A549 (cell line): ENCODE results near the gene TMEM151A. TPM values are rescaled to one million over a fixed set of nuclear protein-coding genes. Genes with fewer than 3 reads are reported as not detected.
A peak's percentile ranks its signal among the peaks of the same experiment; 100 is the strongest.

Experiments
- ATAC-seq, 2 experiments: fragments of 200-7000 bp in 1 of 2; fragments of >200 bp in 1 of 2; cut with Nextera tagmentation in 1 of 2; cut with Tn5 transposase in 1 of 2; 3 replicates each; pipeline versions ENCODE4 v1.8.0 to v1.9.1; 2018 to 2020; ENCODE audit warnings: mild to moderate bottlenecking in 1 of 2, moderate library complexity in 1 of 2
- CTCF ChIA-PET: fragments of 300-600 bp; sonication (Branson Sonifier 250); formaldehyde crosslinking; extraction: SDS; loops from one replicate; lab custom pipeline; 2021; ENCODE audit warnings: antibody characterized with exemption, inconsistent platforms; lab: Yijun Ruan, JAX
- POLR2A ChIA-PET: fragments of 350-600 bp; formaldehyde crosslinking; extraction: SDS; loops from one replicate; lab custom pipeline; 2021; ENCODE audit warnings: antibody characterized with exemption, inconsistent platforms; lab: Yijun Ruan, JAX
- DNase-seq, 2 experiments: peaks; one replicate each; pipeline versions ENCODE4 v3.0.0 to v3.0.0-alpha.2; 2011 to 2016; ENCODE audit warnings: low read depth in 1 of 2, low spot score in 1 of 2
- FAIRE-seq: peaks from 2 replicates; lab custom pipeline; 2011; peaks lifted over from hg19 to GRCh38; lab: Jason Lieb, UNC
- H3K27ac ChIP-seq, 2 experiments: fragments of >200 bp; sonication (Bioruptor Twin); formaldehyde crosslinking; 3 replicates each; pipeline ENCODE4 v1.5.1; 2016 to 2017
- H3K4me1 ChIP-seq: fragments of >200 bp; sonication (Bioruptor Twin); formaldehyde crosslinking; 3 replicates; pipeline ENCODE4 v1.6.1; 2016
- H3K4me2 ChIP-seq: fragments of >200 bp; sonication (Bioruptor Twin); formaldehyde crosslinking; 3 replicates; pipeline ENCODE4 v1.6.1; 2016
- H3K4me3 ChIP-seq: fragments of >200 bp; sonication (Bioruptor Twin); formaldehyde crosslinking; 3 replicates; pipeline ENCODE4 v1.5.1; 2016
- H3K9me3 ChIP-seq: fragments of >200 bp; sonication (Bioruptor Twin); formaldehyde crosslinking; 3 replicates; pipeline ENCODE4 v1.6.1; 2016
- BHLHE40 ChIP-seq: IDR thresholded peaks from 2 replicates; pipeline ENCODE4 v1.6.1; 2012; ENCODE audit warnings: low read depth, low read length, inconsistent platforms
- CBX2 ChIP-seq: fragments of 200-600 bp; sonication (generic); IDR thresholded peaks from 2 replicates; pipeline ENCODE4 v1.6.1; 2016; ENCODE audit warnings: low read depth, mild to moderate bottlenecking, borderline replicate concordance
- CEBPB ChIP-seq, 2 experiments: fragments of >200 bp in 1 of 2; sonication (Bioruptor Twin) in 1 of 2; formaldehyde crosslinking in 1 of 2; IDR thresholded peaks; 2 replicates each; pipeline ENCODE4 v1.6.1; 2012 to 2016
- CHD2 ChIP-seq: fragments of 150-350 bp; IDR thresholded peaks from 2 replicates; pipeline ENCODE4 v1.6.1; 2014; ENCODE audit warnings: low read length; ENCODE audit not compliant: partially characterized antibody
- EHF ChIP-seq: fragments of 250-450 bp; sonication (Bioruptor Pico); IDR thresholded peaks from 2 replicates; pipeline ENCODE4 v1.5.0; 2020; ENCODE audit warnings: mild to moderate bottlenecking
- EHMT2 ChIP-seq: fragments of 200-600 bp; sonication (generic); IDR thresholded peaks from 2 replicates; pipeline ENCODE4 v1.6.1; 2016; ENCODE audit warnings: antibody characterized with exemption, low read depth, mild to moderate bottlenecking, moderate library complexity
- ELK1 ChIP-seq: fragments of 150-350 bp; IDR thresholded peaks from 2 replicates; pipeline ENCODE4 v1.6.1; 2014; ENCODE audit warnings: low read depth, mild to moderate bottlenecking, low read length
- EP300 ChIP-seq, 2 experiments: fragments of >200 bp; sonication (Bioruptor Twin); formaldehyde crosslinking; IDR thresholded peaks; 2 replicates in 1 of 2; 3 replicates in 1 of 2; pipeline ENCODE4 v1.6.1; 2016 to 2017
- ESRRA ChIP-seq: fragments of 150-350 bp; IDR thresholded peaks from 2 replicates; pipeline ENCODE4 v1.6.1; 2014; ENCODE audit warnings: mild to moderate bottlenecking, low read length, borderline replicate concordance
- FOSB ChIP-seq: fragments of 250-450 bp; sonication (Bioruptor Pico); IDR thresholded peaks from 2 replicates; pipeline ENCODE4 v1.5.0; 2020; ENCODE audit warnings: mild to moderate bottlenecking, moderate library complexity
- FOSL2 ChIP-seq, 2 experiments: fragments of 450-650 bp in 1 of 2; fragments of >200 bp in 1 of 2; sonication (Bioruptor Twin) in 1 of 2; formaldehyde crosslinking; IDR thresholded peaks; 2 replicates each; pipeline versions ENCODE4 v1.5.0 to v1.6.1; 2016 to 2020; ENCODE audit warnings: mild to moderate bottlenecking in 1 of 2, moderate library complexity in 1 of 2
- GATA3 ChIP-seq: IDR thresholded peaks from 2 replicates; pipeline ENCODE4 v1.6.1; 2012; ENCODE audit warnings: borderline replicate concordance
- HMGXB4 ChIP-seq: fragments of 250-450 bp; sonication (Bioruptor Pico); IDR thresholded peaks from 2 replicates; pipeline ENCODE4 v1.5.0; 2021; ENCODE audit warnings: mild to moderate bottlenecking, moderate library complexity, borderline replicate concordance
- HOXB13 ChIP-seq: fragments of 250-450 bp; sonication (Bioruptor Pico); IDR thresholded peaks from 2 replicates; pipeline ENCODE4 v1.5.0; 2020; ENCODE audit warnings: low read depth, mild to moderate bottlenecking, moderate library complexity
- HOXB5 ChIP-seq: fragments of 250-450 bp; sonication (Bioruptor Pico); IDR thresholded peaks from 2 replicates; pipeline ENCODE4 v1.5.0; 2020; ENCODE audit warnings: mild to moderate bottlenecking, moderate library complexity
- JUN ChIP-seq, 2 experiments: fragments of >200 bp; sonication (Bioruptor Twin); formaldehyde crosslinking; IDR thresholded peaks; 2 replicates in 1 of 2; 3 replicates in 1 of 2; pipeline ENCODE4 v1.6.1; 2016 to 2017
- JUNB ChIP-seq: fragments of >200 bp; sonication (Bioruptor Twin); formaldehyde crosslinking; IDR thresholded peaks from 2 replicates; pipeline ENCODE4 v1.6.1; 2016
- KDM1A ChIP-seq: fragments of 200-600 bp; sonication (generic); IDR thresholded peaks from 2 replicates; pipeline ENCODE4 v1.6.1; 2016; ENCODE audit warnings: low read depth, mild to moderate bottlenecking
- KDM5A ChIP-seq: fragments of 200-600 bp; sonication (generic); IDR thresholded peaks from 2 replicates; pipeline ENCODE4 v1.6.1; 2016; ENCODE audit warnings: antibody characterized with exemption, mild to moderate bottlenecking
- MAFK ChIP-seq: fragments of 450-650 bp; IDR thresholded peaks from 2 replicates; pipeline ENCODE4 v1.6.1; 2014; ENCODE audit not compliant: partially characterized antibody
- MAZ ChIP-seq: fragments of 150-350 bp; IDR thresholded peaks from 2 replicates; pipeline ENCODE4 v1.6.1; 2014; ENCODE audit warnings: antibody characterized with exemption, low read depth, low read length, borderline replicate concordance
- NPAS2 ChIP-seq: fragments of 250-450 bp; sonication (Bioruptor Pico); IDR thresholded peaks from 2 replicates; pipeline ENCODE4 v1.8.0; 2022; ENCODE audit warnings: mild to moderate bottlenecking, moderate library complexity, borderline replicate concordance
- NR3C1 ChIP-seq: fragments of >200 bp; sonication (Bioruptor Twin); formaldehyde crosslinking; IDR thresholded peaks from 3 replicates; pipeline ENCODE4 v1.6.1; 2017
- PHF8 ChIP-seq: fragments of 200-600 bp; sonication (generic); IDR thresholded peaks from 2 replicates; pipeline ENCODE4 v1.6.1; 2016; ENCODE audit warnings: low read depth, mild to moderate bottlenecking, antibody characterized with exemption, moderate library complexity, borderline replicate concordance
- POLR2AphosphoS2 ChIP-seq: conservative IDR thresholded peaks from 2 replicates; pipeline ENCODE4 v1.6.1; 2012; ENCODE audit warnings: low read length, improper control_type of control experiment, inconsistent platforms
- RARB ChIP-seq: fragments of 250-450 bp; sonication (Bioruptor Pico); IDR thresholded peaks from 2 replicates; pipeline ENCODE4 v1.8.0; 2021; ENCODE audit warnings: mild to moderate bottlenecking, moderate library complexity
- RCOR1 ChIP-seq: fragments of 150-350 bp; IDR thresholded peaks from 2 replicates; pipeline ENCODE4 v1.6.1; 2014; ENCODE audit warnings: antibody characterized with exemption, low read length, low read depth
- RNF2 ChIP-seq: fragments of 200-600 bp; sonication (generic); IDR thresholded peaks from 2 replicates; pipeline ENCODE4 v1.6.1; 2016; ENCODE audit warnings: low read depth, mild to moderate bottlenecking, antibody characterized with exemption, moderate library complexity, borderline replicate concordance
- SREBF2 ChIP-seq: fragments of 450-650 bp; IDR thresholded peaks from 2 replicates; pipeline ENCODE4 v1.6.1; 2014; ENCODE audit warnings: mild to moderate bottlenecking, moderate library complexity
- TP53 ChIP-seq: fragments of 250-450 bp; sonication (Bioruptor Pico); IDR thresholded peaks from 2 replicates; pipeline ENCODE4 v1.5.0; 2021; ENCODE audit warnings: mild to moderate bottlenecking, moderate library complexity
- ZC3H11A ChIP-seq: fragments of 450-650 bp; IDR thresholded peaks from 2 replicates; pipeline ENCODE4 v1.6.1; 2014; ENCODE audit warnings: antibody characterized with exemption, mild to moderate bottlenecking
- ZNF302 ChIP-seq: fragments of 250-450 bp; sonication (Bioruptor Pico); IDR thresholded peaks from 2 replicates; pipeline ENCODE4 v1.9.0; 2021; ENCODE audit warnings: inconsistent platforms, mild to moderate bottlenecking, moderate library complexity
- WGBS: methylation state at CpG from one replicate; pipeline ENCODE4 v1.1.6; 2017; ENCODE audit errors: missing lambda C conversion rate; 5-methylcytosine and 5-hydroxymethylcytosine counted together
- polyA plus RNA-seq, 4 experiments: library from polyadenylated mRNA; depleted of rRNA in 3 of 4; stranded (reverse); fragments of >200 nt; fragmentation: RNase III in 1 of 4; extraction: RNeasy Plus Mini Kit Qiagen cat#74134 plus additional on column Dnase treatment in 1 of 4; gene quantifications; 2 replicates in 3 of 4; 3 replicates in 1 of 4; pipeline ENCODE4 v1.2.3, GENCODE V29; 2011 to 2017
- TF ChIP-seq, protein P1 (sequence below): fragments of 450-650 bp; IDR thresholded peaks from 2 replicates; pipeline ENCODE4 v1.6.1; 2014; ENCODE audit warnings: antibody characterized with exemption
- TF ChIP-seq, protein P2 (sequence below): IDR thresholded peaks from 2 replicates; pipeline ENCODE4 v1.6.1; 2012
- TF ChIP-seq, protein P3 (sequence below): fragments of 250-450 bp; sonication (Bioruptor Pico); IDR thresholded peaks from 2 replicates; pipeline ENCODE4 v1.5.0; 2020; ENCODE audit warnings: low read depth, mild to moderate bottlenecking, moderate library complexity
- TF ChIP-seq, protein P4 (sequence below): IDR thresholded peaks from 2 replicates; pipeline ENCODE4 v1.6.1; 2012

TMEM151A gene
- polyA plus RNA-seq, 2 of the 4 experiments (the other 2 are of a cell fraction): 0.44 to 1.8 TPM

DNA sequence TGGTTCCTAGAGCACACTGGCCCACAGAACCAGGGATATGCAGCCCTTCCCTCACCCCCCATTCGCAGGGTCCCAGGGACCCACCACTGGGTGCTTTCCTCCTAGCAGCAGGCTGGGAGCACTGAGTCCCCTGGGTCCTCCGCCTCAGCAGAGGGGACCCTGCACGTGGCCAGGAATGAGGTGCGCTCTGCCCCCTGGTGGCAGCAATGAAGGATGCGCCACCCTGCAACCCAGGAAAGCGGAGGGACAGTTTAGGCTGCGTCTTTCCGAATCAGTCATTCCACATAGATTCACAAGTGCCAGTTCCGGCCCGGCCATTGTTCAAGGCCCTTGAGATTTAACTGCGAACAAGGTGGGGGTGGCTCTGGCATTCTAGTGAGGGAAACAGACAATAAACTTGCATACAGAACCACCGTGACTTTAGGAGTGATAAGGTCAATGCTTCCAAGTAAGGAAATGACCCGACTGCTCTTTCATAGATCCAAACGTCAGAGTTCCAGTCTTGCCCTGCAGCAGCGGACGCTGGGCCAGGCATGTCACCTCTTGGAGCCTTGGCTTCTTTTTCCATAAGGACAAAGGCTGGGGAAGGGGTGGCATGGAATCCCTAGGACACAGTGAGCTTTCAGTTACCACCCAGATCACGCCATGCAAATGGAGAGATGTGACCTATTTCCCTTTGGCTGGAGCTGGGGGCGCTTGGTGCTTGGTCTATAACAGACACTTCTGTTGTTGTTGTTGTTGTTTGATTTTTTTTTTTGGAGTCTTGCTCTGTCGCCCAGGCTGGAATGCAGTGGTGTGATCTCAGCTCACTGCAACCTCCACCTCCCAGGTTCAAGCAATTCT lies 36.8 kb downstream of the TMEM151A start:
- H3K4me2 ChIP-seq: peak overlapping the region; percentile 50
- no peaks in the 10 kb centered on the region for H3K9me3 ChIP-seq
- peak overlapping the region; percentile 48 to 88; a peak in 5 of 6 replicates for H3K27ac ChIP-seq
- ChIA-PET POLR2A (interaction anchor here (0.7 to 0.9 kb wide), 2 partner anchors 16 to 19 kb away, joined by 3 to 4 read pairs; no protein-coding TSS in a partner anchor), CTCF (interaction anchor here (0.6 to 8.7 kb wide), 9 partner anchors 10 to 132 kb away, joined by 3 to 247 read pairs (median 6); partner anchors contain the start of genes BRMS1 and CD248)
- DNase-seq: peak; percentile 78 to 83
- WGBS: 23% methylated on average over 16 of the region's 19 CpGs
- FAIRE-seq: no peak
- H3K4me3 ChIP-seq: no peak overlapping the region
- ATAC-seq: peak; percentile 71 to 87
- peaks cover 37% of the 10 kb centered on the region for H3K4me1 ChIP-seq
- no peak for TF ChIP-seq RARB (CRISPR knock-in tag)
- TF ChIP-seq NR3C1: no peak
- no peak for TF ChIP-seq CHD2
- TF ChIP-seq FOSL2 (IDR thresholded peaks at IDR 0.05): no peak
- TF ChIP-seq FOSL2 (CRISPR knock-in tag; IDR thresholded peaks at IDR 0.05): no peak
- TF ChIP-seq, protein P1, sequence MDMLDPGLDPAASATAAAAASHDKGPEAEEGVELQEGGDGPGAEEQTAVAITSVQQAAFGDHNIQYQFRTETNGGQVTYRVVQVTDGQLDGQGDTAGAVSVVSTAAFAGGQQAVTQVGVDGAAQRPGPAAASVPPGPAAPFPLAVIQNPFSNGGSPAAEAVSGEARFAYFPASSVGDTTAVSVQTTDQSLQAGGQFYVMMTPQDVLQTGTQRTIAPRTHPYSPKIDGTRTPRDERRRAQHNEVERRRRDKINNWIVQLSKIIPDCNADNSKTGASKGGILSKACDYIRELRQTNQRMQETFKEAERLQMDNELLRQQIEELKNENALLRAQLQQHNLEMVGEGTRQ: peak; percentile 71
- TF ChIP-seq EHMT2: no peak
- TF ChIP-seq PHF8: no peak
- TF ChIP-seq ELK1: no peak
- no peak for TF ChIP-seq CBX2
- TF ChIP-seq EP300 (IDR thresholded peaks at IDR 0.05): no peak
- no peak for TF ChIP-seq SREBF2
- TF ChIP-seq EHF (CRISPR knock-in tag): no peak
- TF ChIP-seq ZNF302 (CRISPR knock-in tag): no peak
- TF ChIP-seq KDM5A: no peak
- TF ChIP-seq, protein P2, sequence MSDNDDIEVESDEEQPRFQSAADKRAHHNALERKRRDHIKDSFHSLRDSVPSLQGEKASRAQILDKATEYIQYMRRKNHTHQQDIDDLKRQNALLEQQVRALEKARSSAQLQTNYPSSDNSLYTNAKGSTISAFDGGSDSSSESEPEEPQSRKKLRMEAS: peak; percentile 100
- no peak for TF ChIP-seq JUN (IDR thresholded peaks at IDR 0.05)
- no peak for TF ChIP-seq HMGXB4 (CRISPR knock-in tag)
- 0 out of 2 replicates have a peak, but pooled peaks have one; percentile 32 for TF ChIP-seq BHLHE40
- TF ChIP-seq ZC3H11A: no peak
- TF ChIP-seq MAFK: no peak
- TF ChIP-seq HOXB5 (CRISPR knock-in tag): no peak
- TF ChIP-seq JUNB: no peak
- TF ChIP-seq HOXB13 (CRISPR knock-in tag): no peak
- no peak for TF ChIP-seq KDM1A
- no peak for TF ChIP-seq TP53 (CRISPR knock-in tag)
- TF ChIP-seq ESRRA: no peak
- no peak for TF ChIP-seq RNF2
- no peak for TF ChIP-seq RCOR1
- TF ChIP-seq FOSB (CRISPR knock-in tag): no peak
- no peak for TF ChIP-seq CEBPB (IDR thresholded peaks at IDR 0.05)
- TF ChIP-seq, protein P3, sequence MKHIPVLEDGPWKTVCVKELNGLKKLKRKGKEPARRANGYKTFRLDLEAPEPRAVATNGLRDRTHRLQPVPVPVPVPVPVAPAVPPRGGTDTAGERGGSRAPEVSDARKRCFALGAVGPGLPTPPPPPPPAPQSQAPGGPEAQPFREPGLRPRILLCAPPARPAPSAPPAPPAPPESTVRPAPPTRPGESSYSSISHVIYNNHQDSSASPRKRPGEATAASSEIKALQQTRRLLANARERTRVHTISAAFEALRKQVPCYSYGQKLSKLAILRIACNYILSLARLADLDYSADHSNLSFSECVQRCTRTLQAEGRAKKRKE (CRISPR knock-in tag): 0 out of 2 replicates have a peak, but pooled peaks have one; percentile 27
- peak; percentile 74; the same call in 1 of the 2 replicates for TF ChIP-seq NPAS2 (CRISPR knock-in tag)
- no peak for TF ChIP-seq POLR2AphosphoS2
- TF ChIP-seq MAZ: no peak
- TF ChIP-seq, protein P4, sequence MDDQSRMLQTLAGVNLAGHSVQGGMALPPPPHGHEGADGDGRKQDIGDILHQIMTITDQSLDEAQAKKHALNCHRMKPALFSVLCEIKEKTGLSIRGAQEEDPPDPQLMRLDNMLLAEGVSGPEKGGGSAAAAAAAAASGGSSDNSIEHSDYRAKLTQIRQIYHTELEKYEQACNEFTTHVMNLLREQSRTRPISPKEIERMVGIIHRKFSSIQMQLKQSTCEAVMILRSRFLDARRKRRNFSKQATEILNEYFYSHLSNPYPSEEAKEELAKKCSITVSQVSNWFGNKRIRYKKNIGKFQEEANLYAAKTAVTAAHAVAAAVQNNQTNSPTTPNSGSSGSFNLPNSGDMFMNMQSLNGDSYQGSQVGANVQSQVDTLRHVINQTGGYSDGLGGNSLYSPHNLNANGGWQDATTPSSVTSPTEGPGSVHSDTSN: no peak
- TF ChIP-seq GATA3: no peak
